ENCODE measurements around the gene DISP3.

Gene DISP3

DNA sequence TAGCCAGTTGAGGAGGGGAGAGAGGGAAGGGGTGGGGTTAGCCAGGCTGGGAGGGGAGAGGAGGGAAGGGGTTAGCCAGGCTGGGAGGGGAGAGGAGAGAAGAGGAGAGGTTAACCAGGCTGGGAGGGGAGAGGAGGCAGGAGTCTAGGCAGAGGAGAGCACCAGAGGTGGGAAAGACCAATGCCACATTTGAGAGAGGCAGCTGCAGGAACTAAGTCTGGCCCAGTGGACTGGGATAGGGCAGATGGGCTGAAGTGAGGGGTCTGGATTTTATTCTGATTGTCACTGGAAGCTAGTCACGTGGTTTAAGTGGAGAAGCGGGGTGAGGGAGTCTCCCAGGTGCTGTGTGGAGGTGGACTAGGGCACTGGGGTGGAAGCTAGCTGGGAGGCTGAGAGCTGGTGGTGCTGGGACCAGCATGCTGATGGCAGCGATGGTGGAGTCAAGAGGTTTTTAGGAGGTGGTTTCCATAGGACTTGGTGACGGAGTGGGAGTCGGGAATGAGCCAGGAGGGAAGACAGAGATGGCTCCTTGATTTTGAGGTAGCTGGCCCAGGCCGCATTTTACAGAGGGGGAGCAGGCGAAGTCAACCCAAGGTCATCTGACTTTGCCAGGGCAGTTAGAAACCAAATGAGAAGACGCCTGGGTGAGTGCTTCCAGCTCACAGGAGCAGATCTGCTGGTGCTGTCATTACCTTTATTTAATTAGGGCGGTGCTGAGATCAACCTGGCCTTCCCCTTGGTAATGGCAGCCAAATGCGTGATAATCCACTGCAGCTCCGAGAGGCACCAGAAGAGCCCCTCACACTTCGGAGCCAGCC, 42.8 kb downstream of the DISP3 start:
- no peak for DNase-seq (ENCODE audit: low spot score)
- TF ChIP-seq, protein P1, sequence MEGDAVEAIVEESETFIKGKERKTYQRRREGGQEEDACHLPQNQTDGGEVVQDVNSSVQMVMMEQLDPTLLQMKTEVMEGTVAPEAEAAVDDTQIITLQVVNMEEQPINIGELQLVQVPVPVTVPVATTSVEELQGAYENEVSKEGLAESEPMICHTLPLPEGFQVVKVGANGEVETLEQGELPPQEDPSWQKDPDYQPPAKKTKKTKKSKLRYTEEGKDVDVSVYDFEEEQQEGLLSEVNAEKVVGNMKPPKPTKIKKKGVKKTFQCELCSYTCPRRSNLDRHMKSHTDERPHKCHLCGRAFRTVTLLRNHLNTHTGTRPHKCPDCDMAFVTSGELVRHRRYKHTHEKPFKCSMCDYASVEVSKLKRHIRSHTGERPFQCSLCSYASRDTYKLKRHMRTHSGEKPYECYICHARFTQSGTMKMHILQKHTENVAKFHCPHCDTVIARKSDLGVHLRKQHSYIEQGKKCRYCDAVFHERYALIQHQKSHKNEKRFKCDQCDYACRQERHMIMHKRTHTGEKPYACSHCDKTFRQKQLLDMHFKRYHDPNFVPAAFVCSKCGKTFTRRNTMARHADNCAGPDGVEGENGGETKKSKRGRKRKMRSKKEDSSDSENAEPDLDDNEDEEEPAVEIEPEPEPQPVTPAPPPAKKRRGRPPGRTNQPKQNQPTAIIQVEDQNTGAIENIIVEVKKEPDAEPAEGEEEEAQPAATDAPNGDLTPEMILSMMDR (IDR thresholded peaks at IDR 0.05; ENCODE audit: extremely low read depth, missing control alignments), result no peak

DNA sequence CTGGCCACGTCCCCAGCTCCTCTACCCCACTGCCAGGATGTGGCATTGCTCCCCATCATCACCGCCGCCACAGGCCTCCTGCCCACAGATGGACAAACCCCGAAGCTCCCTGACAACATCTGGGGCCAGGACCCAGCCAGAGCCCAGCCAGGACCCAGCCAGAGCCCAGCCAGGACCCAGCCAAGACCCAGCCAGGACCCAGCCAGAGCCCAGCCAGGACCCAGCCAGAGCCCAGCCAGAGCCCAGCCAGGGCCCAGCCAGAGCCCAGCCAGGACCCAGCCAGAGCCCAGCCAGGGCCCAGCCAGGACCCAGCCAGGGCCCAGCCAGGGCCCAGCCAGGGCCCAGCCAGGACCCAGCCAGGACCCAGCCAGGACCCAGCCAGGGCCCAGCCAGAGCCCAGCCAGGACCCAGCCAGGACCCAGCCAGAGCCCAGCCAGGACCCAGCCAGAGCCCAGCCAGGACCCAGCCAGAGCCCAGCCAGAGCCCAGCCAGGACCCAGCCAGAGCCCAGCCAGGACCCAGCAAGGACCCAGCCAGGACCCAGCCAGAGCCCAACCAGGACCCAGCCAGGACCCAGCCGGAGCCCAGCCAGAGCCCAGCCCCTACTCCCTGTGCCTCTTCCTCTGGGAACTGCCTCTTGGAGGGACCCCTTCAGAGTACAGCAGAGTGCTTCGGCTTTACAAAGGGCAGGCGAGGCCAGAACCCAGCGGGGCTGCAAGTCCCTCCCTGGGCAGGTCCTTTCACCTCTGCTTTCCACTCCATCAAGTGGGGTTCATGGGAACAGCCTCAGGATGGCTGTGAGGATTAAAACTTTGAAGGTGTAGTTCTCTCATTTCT, 43.7 kb downstream of the DISP3 start:
- no peak for DNase-seq (ENCODE audit: low spot score)
- TF ChIP-seq, protein P1 (IDR thresholded peaks at IDR 0.05; ENCODE audit: extremely low read depth, missing control alignments), result no peak

DNA sequence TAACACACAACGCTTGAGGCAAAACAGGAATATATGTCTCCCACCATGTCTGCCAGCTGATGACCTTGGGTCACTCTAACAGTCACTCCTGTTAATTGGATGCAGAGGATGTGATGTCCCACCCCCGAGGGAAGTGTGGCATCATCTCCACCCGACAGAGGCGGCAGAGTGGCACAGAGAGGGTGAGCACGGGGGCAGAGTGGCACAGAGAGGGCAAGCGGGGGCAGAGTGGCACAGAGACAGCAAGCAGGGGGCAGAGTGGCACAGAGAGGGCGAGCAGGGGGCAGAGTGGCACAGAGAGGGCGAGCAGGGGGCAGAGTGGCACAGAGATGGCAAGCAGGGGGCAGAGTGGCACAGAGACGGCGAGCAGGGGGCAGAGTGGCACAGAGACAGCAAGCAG, 44.3 kb downstream of the DISP3 start:
- TF ChIP-seq, protein P1 (IDR thresholded peaks at IDR 0.05; ENCODE audit: extremely low read depth, missing control alignments), result no peak
- no peak for DNase-seq (ENCODE audit: low spot score)

DNA sequence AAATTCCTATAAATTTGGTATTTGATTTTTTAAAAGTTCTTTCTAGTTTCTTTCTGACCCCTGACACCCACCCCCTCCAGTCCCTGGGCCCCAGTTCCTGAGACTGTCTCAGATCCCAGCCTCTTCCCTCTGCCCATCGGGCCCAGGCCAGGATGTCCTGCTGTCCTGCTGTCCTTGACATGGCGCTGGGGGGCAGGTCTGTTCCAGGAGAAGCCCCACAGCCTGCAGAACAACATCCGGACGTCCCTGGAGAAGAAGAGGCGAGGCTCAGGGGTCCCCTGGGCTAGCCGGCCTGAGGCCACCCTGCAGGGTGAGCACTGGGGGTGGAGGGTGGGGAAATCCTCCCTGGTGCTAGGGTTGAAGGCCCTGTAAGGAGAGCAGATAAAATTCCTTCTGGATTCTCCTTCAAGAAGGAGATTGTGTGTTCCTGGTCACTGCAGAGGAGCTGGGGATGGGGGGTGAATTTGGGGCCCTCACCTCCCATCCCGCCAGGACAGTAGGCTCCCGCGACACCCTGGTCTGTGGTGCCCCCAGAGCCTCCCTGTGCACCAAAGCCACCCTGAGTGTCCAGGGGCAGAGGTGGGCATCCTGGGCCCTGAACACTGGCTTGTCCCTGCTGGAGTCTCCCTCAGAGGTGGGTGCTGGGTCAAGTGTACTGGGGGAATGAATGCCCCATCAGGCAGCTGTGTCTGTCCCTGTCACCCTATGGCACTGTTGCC, 45.0 kb downstream of the DISP3 start:
- no peak for DNase-seq (ENCODE audit: low spot score)
- TF ChIP-seq, protein P1 (IDR thresholded peaks at IDR 0.05; ENCODE audit: extremely low read depth, missing control alignments), result no peak

DNA sequence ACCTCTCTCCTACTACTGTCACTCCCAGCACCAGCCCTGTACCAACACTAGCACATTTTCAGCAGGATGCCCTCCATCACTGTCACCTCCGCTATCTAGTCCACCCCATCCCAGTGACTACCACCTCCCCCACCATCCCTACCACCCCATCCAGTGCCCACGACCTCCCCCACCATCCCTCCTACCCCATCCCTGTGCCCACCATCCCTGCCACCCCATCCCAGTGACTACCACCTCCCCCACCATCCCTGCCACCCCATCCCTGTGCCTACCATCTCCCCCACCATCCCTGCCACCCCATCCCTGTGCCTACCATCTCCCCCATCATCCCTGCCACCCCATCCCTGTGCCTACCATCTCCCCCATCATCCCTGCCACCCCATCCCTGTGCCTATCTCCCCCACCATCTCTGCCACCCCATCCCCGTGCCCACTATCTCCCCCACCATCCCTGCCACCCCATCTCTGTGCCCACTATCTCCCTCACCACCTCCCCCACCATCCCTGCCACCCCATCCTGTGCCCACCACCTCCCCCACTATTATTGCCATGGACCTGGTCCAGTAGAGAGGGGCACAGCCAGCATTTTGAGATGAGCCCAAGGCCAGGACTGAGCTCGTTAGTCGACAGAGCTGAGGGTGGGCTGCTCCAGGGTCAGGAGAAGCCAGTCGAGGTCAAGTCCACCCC, 45.7 kb downstream of the DISP3 start:
- TF ChIP-seq, protein P1 (IDR thresholded peaks at IDR 0.05; ENCODE audit: extremely low read depth, missing control alignments), result no peak
- no peak for DNase-seq (ENCODE audit: low spot score)

DNA sequence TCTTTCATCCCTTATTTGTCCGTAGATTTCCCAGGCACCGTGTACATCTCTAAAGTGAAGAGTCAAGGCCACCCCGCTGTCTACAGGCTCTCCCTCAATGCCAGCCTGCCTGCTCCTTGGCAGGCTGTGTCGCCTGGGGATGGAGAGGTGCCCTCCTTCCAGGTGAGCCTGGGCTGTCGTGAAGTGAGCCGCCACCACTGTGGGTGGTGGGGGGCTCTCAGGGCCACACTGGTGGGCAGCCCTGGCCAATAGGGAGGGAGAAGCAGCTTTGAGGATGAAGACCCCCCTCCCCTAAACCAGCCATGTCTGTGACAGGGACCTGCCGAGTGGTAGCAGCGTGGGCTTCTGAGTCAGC, 46.2 kb downstream of the DISP3 start:
- DNase-seq (ENCODE audit: low spot score), result no peak
- TF ChIP-seq, protein P1 (IDR thresholded peaks at IDR 0.05; ENCODE audit: extremely low read depth, missing control alignments), result no peak
